Neural cell (in vitro differentiated cells): ENCODE data around the gene ATXN7L3. TPM values are rescaled to one million over a fixed set of nuclear protein-coding genes. Genes with fewer than 3 reads are reported as not detected.

Experiments used
- H2AFZ ChIP-seq: fragments of 200-600, 300-800 bp; sonication (generic), shearing (Covaris generic); 2 replicates; pipeline ENCODE4 v1.6.0; 2014; ENCODE audit warnings: low read depth, mild to moderate bottlenecking, antibody characterized with exemption, low read length, moderate library complexity
- H3F3A ChIP-seq: fragments of 200-600 bp; shearing (Covaris generic); 2 replicates; pipeline ENCODE4 v1.6.1; 2016; ENCODE audit warnings: mild to moderate bottlenecking, moderate library complexity, mixed read lengths, antibody characterized with exemption, low read length; ENCODE audit not compliant: insufficient read depth, poor library complexity, severe bottlenecking
- H3K27ac ChIP-seq: fragments of 200-600, 300-800 bp; sonication (generic), shearing (Covaris generic); 2 replicates; pipeline ENCODE4 v1.5.1; 2014; ENCODE audit warnings: mild to moderate bottlenecking, low read length, moderate library complexity
- H3K27me3 ChIP-seq: fragments of 300-800, 200-600 bp; sonication (generic), shearing (Covaris generic); 2 replicates; pipeline ENCODE4 v1.6.0; 2014; ENCODE audit warnings: mild to moderate bottlenecking, low read depth, low read length, moderate library complexity; ENCODE audit not compliant: insufficient read depth
- H3K36me3 ChIP-seq: fragments of 300-800, 200-600 bp; sonication (generic), shearing (Covaris generic); 2 replicates; pipeline ENCODE4 v1.5.1; 2014; ENCODE audit warnings: mild to moderate bottlenecking, antibody characterized with exemption, low read length, moderate library complexity; ENCODE audit not compliant: insufficient read depth
- H3K4me2 ChIP-seq: fragments of 300-800, 200-600 bp; sonication (generic), shearing (Covaris generic); 2 replicates; pipeline ENCODE4 v1.6.0; 2014; ENCODE audit warnings: mild to moderate bottlenecking, low read length
- H3K4me3 ChIP-seq: fragments of 300-800, 200-600 bp; sonication (generic), shearing (Covaris generic); 2 replicates; pipeline ENCODE4 v1.5.1; 2014; ENCODE audit warnings: mild to moderate bottlenecking, low read length, moderate library complexity
- H3K79me2 ChIP-seq: fragments of 200-600 bp; shearing (Covaris generic); replicated peaks from 2 replicates; pipeline ENCODE4 v1.6.0; 2014; ENCODE audit warnings: mild to moderate bottlenecking, low read length, moderate library complexity; ENCODE audit not compliant: insufficient read depth
- H3K9ac ChIP-seq: fragments of 300-800, 200-600 bp; sonication (generic), shearing (Covaris generic); 2 replicates; pipeline ENCODE4 v1.6.1; 2016; ENCODE audit warnings: mild to moderate bottlenecking, low read length, mixed read lengths
- H3K9me2 ChIP-seq: fragments of 200-600 bp; shearing (Covaris generic); 2 replicates; pipeline ENCODE4 v1.6.1; 2016; ENCODE audit warnings: mild to moderate bottlenecking, low read length, mixed read lengths; ENCODE audit not compliant: insufficient read depth
- H3K9me3 ChIP-seq: fragments of 200-600, 300-800 bp; sonication (generic), shearing (Covaris generic); 2 replicates; pipeline ENCODE4 v1.6.1; 2016; ENCODE audit warnings: mild to moderate bottlenecking, mixed run types, low read length, moderate library complexity, mixed read lengths
- H4K20me1 ChIP-seq: fragments of 200-600 bp; shearing (Covaris generic); 2 replicates; pipeline ENCODE4 v1.6.1; 2016; ENCODE audit warnings: mild to moderate bottlenecking, mixed run types; ENCODE audit not compliant: insufficient read depth
- CTCF ChIP-seq: fragments of 450-650 bp; IDR thresholded peaks from 2 replicates; pipeline ENCODE4 v1.5.1; 2014; ENCODE audit warnings: antibody characterized with exemption, mild to moderate bottlenecking, moderate library complexity; ENCODE audit not compliant: poor library complexity, severe bottlenecking
- EP300 ChIP-seq: fragments of 450-650 bp; conservative IDR thresholded peaks from 2 replicates; pipeline ENCODE4 v1.6.1; 2014; ENCODE audit warnings: antibody characterized with exemption, mild to moderate bottlenecking, moderate library complexity; ENCODE audit not compliant: poor library complexity, severe bottlenecking
- EZH2 ChIP-seq: fragments of 200-600, 300-800 bp; shearing (Covaris generic), sonication (generic); IDR thresholded peaks from 2 replicates; pipeline ENCODE4 v1.6.1; 2014; ENCODE audit warnings: antibody characterized with exemption, low read length, borderline replicate concordance, mild to moderate bottlenecking; ENCODE audit not compliant: insufficient read depth, poor library complexity, severe bottlenecking
- MXI1 ChIP-seq: fragments of 450-650 bp; conservative IDR thresholded peaks from 2 replicates; pipeline ENCODE4 v1.6.1; 2014; ENCODE audit warnings: antibody characterized with exemption, mild to moderate bottlenecking; ENCODE audit not compliant: poor library complexity, severe bottlenecking
- POLR2AphosphoS5 ChIP-seq: IDR thresholded peaks from 2 replicates; pipeline ENCODE4 v1.6.1; 2012
- RAD21 ChIP-seq: fragments of 450-650 bp; conservative IDR thresholded peaks from 2 replicates; pipeline ENCODE4 v1.6.1; 2014; ENCODE audit warnings: antibody characterized with exemption, mild to moderate bottlenecking, moderate library complexity
- SMC3 ChIP-seq: fragments of 450-650 bp; conservative IDR thresholded peaks from 2 replicates; pipeline ENCODE4 v1.6.1; 2014; ENCODE audit warnings: antibody characterized with exemption, mild to moderate bottlenecking, moderate library complexity; ENCODE audit not compliant: poor library complexity
- TAF1 ChIP-seq: IDR thresholded peaks from 2 replicates; pipeline ENCODE4 v1.6.1; 2012; ENCODE audit warnings: low read depth
- polyA plus RNA-seq: library from polyadenylated mRNA; depleted of rRNA; stranded (reverse); fragments of >200 nt; gene quantifications from 2 replicates; pipeline ENCODE4 v1.2.3, GENCODE V29; 2014
- TF ChIP-seq, protein P1 (sequence below): IDR thresholded peaks from 2 replicates; pipeline ENCODE4 v1.6.1; 2012; ENCODE audit warnings: borderline replicate concordance

ATXN7L3 gene
- polyA plus RNA-seq, 1 donor from 2014 or later: 97.2 TPM

GRCh38 chr17:44174427-44174826, 25.3 kb downstream of the ATXN7L3 start:
- no peak overlapping the region for H3K4me2 ChIP-seq
- H4K20me1 ChIP-seq: no peaks in the 10 kb centered on the region
- no peak overlapping the region for H3K9ac ChIP-seq
- H3K27ac ChIP-seq: no peak overlapping the region
- H3K4me3 ChIP-seq: no peak overlapping the region
- TF ChIP-seq SMC3 (no peak), CTCF (no peak), MXI1 (no peak), TAF1 (no peak), RAD21 (no peak), POLR2AphosphoS5 (no peak), EZH2 (no peak), EP300 (no peak)
- TF ChIP-seq, protein P1, sequence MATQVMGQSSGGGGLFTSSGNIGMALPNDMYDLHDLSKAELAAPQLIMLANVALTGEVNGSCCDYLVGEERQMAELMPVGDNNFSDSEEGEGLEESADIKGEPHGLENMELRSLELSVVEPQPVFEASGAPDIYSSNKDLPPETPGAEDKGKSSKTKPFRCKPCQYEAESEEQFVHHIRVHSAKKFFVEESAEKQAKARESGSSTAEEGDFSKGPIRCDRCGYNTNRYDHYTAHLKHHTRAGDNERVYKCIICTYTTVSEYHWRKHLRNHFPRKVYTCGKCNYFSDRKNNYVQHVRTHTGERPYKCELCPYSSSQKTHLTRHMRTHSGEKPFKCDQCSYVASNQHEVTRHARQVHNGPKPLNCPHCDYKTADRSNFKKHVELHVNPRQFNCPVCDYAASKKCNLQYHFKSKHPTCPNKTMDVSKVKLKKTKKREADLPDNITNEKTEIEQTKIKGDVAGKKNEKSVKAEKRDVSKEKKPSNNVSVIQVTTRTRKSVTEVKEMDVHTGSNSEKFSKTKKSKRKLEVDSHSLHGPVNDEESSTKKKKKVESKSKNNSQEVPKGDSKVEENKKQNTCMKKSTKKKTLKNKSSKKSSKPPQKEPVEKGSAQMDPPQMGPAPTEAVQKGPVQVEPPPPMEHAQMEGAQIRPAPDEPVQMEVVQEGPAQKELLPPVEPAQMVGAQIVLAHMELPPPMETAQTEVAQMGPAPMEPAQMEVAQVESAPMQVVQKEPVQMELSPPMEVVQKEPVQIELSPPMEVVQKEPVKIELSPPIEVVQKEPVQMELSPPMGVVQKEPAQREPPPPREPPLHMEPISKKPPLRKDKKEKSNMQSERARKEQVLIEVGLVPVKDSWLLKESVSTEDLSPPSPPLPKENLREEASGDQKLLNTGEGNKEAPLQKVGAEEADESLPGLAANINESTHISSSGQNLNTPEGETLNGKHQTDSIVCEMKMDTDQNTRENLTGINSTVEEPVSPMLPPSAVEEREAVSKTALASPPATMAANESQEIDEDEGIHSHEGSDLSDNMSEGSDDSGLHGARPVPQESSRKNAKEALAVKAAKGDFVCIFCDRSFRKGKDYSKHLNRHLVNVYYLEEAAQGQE: no peak
- no peaks in the 10 kb centered on the region for H3K9me3 ChIP-seq
- no peaks in the 10 kb centered on the region for H3F3A ChIP-seq
- no peaks in the 10 kb centered on the region for H3K36me3 ChIP-seq
- no peaks in the 10 kb centered on the region for H3K27me3 ChIP-seq
- no peaks in the 10 kb centered on the region for H3K9me2 ChIP-seq
- no peak overlapping the region for H2AFZ ChIP-seq
- no peaks in the 10 kb centered on the region for H3K79me2 ChIP-seq

- H3K79me2 ChIP-seq: no peaks in the 10 kb centered on the region
These were observed 27.7 kb downstream of the ATXN7L3 start for GRCh38 chr17:44171931-44172455.

More at GRCh38 chr17:44171931-44172455, 27.7 kb downstream of the ATXN7L3 start:
- Histone ChIP-seq H3K36me3 (no peaks in the 10 kb centered on the region), H3K9me2 (no peaks in the 10 kb centered on the region), H3F3A (no peaks in the 10 kb centered on the region), H3K9ac (no peak overlapping the region), H3K27me3 (no peaks in the 10 kb centered on the region), H2AFZ (no peak overlapping the region), H3K4me3 (no peak overlapping the region), H3K27ac (no peak overlapping the region), H3K4me2 (no peak overlapping the region), H3K9me3 (no peaks in the 10 kb centered on the region), H4K20me1 (no peaks in the 10 kb centered on the region)
- TF ChIP-seq SMC3: no peak
- no peak for TF ChIP-seq MXI1
- TF ChIP-seq EP300: no peak
- no peak for TF ChIP-seq RAD21
- TF ChIP-seq CTCF: no peak
- no peak for TF ChIP-seq EZH2
- TF ChIP-seq TAF1: no peak
- TF ChIP-seq POLR2AphosphoS5: no peak
- TF ChIP-seq, protein P1: no peak
